ENCODE data around the gene KRTAP10-6.
"Not testable (repeated sequence)": the region's sequence is repeated elsewhere in the genome, so short reads cannot be mapped to it uniquely, and the experiment has no call there.

Gene KRTAP10-6

GRCh38 chr21:44601596-44602462 lies 9.5 kb upstream of the KRTAP10-6 start:
- in situ Hi-C loops (cut with MboI; ENCODE audit: low pct_unique_long_range_greater_than_20kb, low sequenced_read_pairs) = no loop called here
- no peak for DNase-seq

- DNase-seq; in situ Hi-C loops (cut with MboI; ENCODE audit: low pct_unique_long_range_greater_than_20kb, low sequenced_read_pairs): not testable (repeated sequence)
Observed at GRCh38 chr21:44601091-44601490, 8.8 kb upstream of the KRTAP10-6 start.

DNA sequence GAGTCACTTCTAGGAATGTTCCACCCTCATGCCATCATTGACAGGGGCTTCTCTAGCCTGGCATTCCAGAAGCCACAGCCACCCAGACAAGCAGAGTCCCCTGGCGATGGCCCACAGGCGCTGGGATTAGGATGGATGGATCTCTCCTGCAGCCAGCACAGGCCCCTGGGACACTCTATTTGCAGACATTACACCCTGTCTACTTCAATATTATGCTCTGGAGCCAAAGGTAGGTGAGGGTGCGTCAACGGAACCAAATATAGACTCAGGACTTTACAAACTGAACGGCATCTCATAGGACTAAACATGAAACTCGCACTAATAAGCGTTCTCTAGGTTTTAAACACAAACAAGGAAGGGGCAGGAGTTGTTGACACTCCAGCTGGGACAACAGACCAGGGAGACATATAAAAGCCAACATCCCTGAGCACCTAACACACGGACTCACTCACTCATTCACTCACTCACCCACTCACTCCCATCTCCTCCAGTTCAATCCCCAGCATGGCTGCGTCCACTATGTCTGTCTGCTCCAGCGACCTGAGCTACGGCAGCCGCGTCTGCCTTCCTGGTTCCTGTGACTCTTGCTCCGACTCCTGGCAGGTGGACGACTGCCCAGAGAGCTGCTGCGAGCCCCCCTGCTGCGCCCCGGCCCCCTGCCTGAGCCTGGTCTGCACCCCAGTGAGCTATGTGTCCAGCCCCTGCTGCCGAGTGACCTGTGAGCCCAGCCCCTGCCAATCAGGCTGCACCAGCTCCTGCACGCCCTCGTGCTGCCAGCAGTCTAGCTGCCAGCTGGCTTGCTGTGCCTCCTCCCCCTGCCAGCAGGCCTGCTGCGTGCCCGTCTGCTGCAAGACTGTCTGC lies 8.0 kb upstream of the KRTAP10-6 start, which contains the start of gene KRTAP10-7:
Gene KRTAP10-7, plus strand, starts transcription at position 480 of the 861 bp plus-strand sequence. Its CDS starts 25 bp downstream, at position 505.
- in situ Hi-C loops (cut with MboI; ENCODE audit: low pct_unique_long_range_greater_than_20kb, low sequenced_read_pairs); DNase-seq: not testable (repeated sequence)

DNA sequence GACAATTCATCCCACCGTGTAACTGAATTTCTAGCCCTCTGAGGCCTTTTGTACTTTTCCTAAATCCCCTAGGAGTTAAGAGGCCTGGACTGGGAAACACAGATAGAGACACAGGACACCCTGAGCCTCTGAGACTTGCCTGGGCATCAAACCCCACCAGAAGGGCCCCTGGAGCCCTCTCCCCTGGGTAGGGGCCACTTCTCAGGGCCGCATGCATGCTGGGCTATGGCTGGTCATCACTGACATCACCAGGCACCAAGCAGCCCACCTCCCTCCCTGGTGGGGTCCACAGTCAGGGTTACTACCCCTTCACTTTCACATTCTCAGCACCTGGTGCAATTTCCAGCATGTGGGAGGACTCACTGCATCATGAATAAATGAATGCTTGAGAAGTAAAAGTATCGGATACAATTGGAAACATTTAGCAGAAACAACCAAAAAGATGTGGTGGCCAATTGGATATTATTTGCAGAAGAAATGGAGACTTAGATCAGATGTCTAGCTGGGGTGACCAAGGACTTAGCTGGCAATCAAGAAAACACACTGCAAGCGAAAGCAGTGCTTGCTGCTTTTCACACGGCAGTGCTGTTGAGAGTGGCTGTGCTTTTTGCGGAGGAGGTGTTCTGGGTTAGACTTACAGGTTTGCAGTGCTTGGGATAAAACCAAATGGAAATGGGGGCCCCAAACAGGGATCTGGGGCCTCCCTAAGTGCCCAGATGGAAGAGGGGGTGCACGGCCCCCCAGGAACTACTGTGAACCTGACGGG lies 7.1 kb upstream of the KRTAP10-6 start:
- no peak for DNase-seq
- in situ Hi-C loops (cut with MboI; ENCODE audit: low pct_unique_long_range_greater_than_20kb, low sequenced_read_pairs) = no loop called here

DNA sequence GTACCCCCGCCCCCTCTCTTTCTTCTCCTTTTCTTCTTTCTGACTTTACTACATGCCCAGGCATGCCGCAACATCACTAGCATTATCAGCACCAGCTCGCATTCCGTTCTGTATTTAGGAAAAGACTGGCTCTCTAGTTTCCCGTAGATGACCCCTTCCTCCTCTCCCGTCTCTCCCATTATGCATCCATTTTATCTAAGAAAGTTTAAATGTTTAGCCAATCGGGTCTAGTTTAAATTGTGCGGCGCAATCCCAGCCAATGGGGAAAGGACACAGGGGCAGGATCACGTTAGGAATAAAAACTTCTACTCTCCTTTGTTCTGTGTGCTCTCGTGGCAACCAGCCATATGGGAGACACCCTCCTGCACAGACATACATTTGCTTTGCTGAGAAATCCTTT lies 5.8 kb upstream of the KRTAP10-6 start:
- in situ Hi-C loops (cut with MboI; ENCODE audit: low pct_unique_long_range_greater_than_20kb, low sequenced_read_pairs) = no loop called here
- DNase-seq = peak; percentile 26

DNA sequence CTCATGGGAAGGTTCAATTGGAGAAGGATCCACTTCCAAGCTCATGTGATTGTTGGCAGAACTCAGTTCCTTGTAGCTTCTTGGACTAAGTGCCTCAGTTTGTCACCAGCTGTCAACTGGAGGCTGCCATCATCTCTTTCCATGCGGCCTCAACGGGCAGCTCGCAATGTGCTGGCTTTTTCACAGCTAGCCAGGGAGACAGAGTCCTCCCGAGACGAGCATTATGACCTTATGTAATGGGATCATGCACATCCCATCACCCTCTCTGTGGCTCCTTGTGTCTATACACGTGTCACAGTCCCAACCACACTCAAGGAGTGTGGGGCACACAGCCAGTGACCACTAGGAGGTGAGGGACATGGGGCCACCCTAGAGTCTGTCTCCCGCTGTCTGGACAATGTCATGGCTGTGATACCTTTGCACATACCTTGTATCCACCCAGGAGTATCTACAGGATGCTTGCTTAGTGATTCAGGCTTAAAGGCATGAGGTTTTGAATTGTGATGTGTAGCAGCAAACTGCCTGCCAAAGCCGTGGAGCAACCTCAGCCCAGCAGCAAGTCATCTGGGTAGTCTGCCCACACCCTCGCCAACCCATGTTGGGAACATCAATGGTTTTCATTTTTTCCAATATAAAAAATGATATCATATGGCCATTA lies 3.9 kb upstream of the KRTAP10-6 start:
- in situ Hi-C loops (cut with MboI; ENCODE audit: low pct_unique_long_range_greater_than_20kb, low sequenced_read_pairs) = no loop called here
- DNase-seq = no peak

GRCh38 chr21:44595524-44595923 lies 3.2 kb upstream of the KRTAP10-6 start:
- DNase-seq = no peak
- in situ Hi-C loops (cut with MboI; ENCODE audit: low pct_unique_long_range_greater_than_20kb, low sequenced_read_pairs) = no loop called here

DNA sequence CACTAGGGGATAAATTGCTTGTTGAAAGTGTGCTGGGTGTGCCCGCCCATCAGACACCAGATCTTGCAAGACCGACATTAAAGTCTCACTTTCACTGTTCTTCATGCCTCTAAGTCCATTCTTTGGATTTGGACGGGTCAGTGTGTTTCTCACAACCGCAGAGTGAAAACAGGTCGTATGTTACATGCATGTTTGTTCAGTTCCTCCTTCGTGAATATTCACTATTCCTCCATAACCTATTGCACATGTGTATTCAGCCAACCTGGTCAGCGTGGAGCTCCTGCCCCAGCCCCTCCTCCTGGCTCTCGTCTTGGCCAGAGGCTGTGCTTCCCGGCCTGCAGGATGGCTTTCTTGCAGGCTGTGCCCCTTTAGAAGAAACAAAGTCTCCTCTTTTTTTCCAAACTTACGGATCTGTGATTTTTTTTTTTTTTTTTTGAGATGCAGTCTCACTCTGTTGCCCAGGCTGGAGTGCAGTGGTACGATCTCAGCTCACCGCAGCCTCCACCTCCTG lies 2.2 kb upstream of the KRTAP10-6 start:
- in situ Hi-C loops (cut with MboI; ENCODE audit: low pct_unique_long_range_greater_than_20kb, low sequenced_read_pairs) = no loop called here
- DNase-seq = no peak

DNA sequence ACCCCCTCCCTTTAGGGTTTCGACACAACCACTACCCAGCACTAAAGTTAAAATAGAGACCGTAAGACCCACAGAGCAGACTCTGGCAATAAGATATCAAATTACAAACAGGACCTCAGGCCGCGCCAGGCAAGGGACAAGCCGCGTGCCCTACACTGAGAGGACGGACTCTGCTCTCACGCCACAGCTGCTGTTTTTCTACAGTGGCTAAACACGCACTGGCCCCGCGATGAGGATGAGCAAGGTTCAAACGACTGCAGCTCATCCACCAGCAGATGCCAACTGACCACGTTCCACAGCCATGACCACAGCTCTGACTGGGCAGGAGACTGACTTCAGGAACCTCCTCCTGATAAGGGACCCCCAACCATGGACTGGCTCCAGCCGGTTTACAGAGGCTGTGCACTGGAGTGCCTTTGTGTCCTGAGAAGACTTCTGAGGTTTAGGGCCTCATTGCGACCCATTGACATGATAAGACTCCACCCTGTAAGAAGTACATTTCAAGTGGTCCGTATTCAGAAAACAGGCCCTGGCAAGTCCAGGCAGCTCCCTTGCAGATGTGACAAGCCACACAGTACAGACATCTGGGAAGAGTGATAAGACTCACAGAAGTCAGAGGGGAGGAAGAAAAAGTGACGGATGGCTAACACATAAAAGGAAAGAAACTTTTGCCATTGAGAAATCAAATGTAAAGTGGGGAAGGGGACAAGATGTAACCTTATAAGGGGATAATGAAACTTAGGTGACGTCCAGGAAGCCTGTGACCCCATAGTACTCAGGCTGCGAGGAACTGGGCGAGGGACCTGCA lies 1.5 kb upstream of the KRTAP10-6 start:
- in situ Hi-C loops (cut with MboI; ENCODE audit: low pct_unique_long_range_greater_than_20kb, low sequenced_read_pairs) = no loop called here

DNA sequence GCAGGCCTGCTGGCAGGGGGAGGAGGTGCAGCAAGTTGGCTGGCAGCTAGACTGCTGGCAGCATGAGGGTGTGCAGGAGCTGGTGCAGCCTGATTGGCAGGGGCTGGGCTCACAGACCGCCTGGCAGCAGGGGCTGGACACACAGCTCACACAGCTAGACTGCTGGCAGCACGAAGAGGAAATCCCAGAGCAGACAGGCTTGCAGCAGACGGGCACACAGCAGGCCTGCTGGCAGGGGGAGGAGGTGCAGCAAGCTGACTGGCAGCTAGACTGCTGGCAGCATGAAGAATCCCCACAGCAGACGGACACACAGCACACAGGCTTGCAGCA lies 539 bp downstream of the KRTAP10-6 start:
- in situ Hi-C loops (cut with MboI; ENCODE audit: low pct_unique_long_range_greater_than_20kb, low sequenced_read_pairs); DNase-seq: not testable (repeated sequence)

More for the DNA sequence above, 1.5 kb upstream of the KRTAP10-6 start:
- DNase-seq = peak; percentile 61

- in situ Hi-C loops (cut with MboI; ENCODE audit: low pct_unique_long_range_greater_than_20kb, low sequenced_read_pairs); DNase-seq: not testable (repeated sequence)
Observed at GRCh38 chr21:44590897-44591800, 1.2 kb downstream of the KRTAP10-6 start.

- in situ Hi-C loops (cut with MboI; ENCODE audit: low pct_unique_long_range_greater_than_20kb, low sequenced_read_pairs) = no loop called here
- DNase-seq = no peak
Observed at GRCh38 chr21:44590311-44590721, 2.0 kb downstream of the KRTAP10-6 start.

GRCh38 chr21:44589586-44590305 lies 2.6 kb downstream of the KRTAP10-6 start:
- in situ Hi-C loops (cut with MboI; ENCODE audit: low pct_unique_long_range_greater_than_20kb, low sequenced_read_pairs) = no loop called here
- no peak for DNase-seq

DNA sequence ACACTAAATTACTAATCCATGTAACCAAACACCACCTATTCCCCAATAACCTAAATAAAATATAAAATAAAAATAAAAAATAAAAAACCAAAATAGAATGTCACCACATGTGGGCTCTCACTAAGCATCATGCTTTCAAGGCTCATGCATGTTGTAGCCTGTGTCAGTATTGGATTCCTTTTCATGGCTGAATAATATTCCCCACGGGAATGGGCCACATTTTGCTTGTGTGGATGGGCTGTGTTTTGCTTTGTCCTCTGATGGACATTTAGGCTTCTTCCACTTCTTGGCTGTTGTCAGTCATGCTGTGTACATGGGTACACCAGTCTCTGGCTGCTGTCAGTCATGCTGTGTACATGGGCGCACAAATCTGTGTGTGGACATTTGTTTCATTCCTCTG lies 3.2 kb downstream of the KRTAP10-6 start:
- DNase-seq = no peak
- in situ Hi-C loops (cut with MboI; ENCODE audit: low pct_unique_long_range_greater_than_20kb, low sequenced_read_pairs) = no loop called here

GRCh38 chr21:44585892-44586291 lies 6.4 kb downstream of the KRTAP10-6 start:
- in situ Hi-C loops (cut with MboI; ENCODE audit: low pct_unique_long_range_greater_than_20kb, low sequenced_read_pairs) = no loop called here
- DNase-seq = no peak

- DNase-seq = no peak
- in situ Hi-C loops (cut with MboI; ENCODE audit: low pct_unique_long_range_greater_than_20kb, low sequenced_read_pairs) = no loop called here
Observed at GRCh38 chr21:44583800-44584147, 8.5 kb downstream of the KRTAP10-6 start.

All from KBM-7 (cell line).